ENCODE measurements around the gene STIMATE. TPM values are rescaled to one million over a fixed set of nuclear protein-coding genes. Genes with fewer than 3 reads are reported as not detected.

The STIMATE gene
- total RNA-seq, 1 experiment from 2014 or later = 15.7 TPM

- in situ Hi-C loops (cut with HindIII; ENCODE audit: low pct_unique_long_range_greater_than_20kb, low sequenced_read_pairs) = no loop called here
- no peak for DNase-seq (ENCODE audit: low read depth, low spot score)
- BruUV-seq (replicated peaks) = no TSS peak
- H3K9me3 ChIP-seq (ENCODE audit: control insufficient read depth, insufficient read depth, low read depth, low read length) = no peaks in the 10 kb centered on the region
- H3K4me3 ChIP-seq (ENCODE audit: low read depth in 2 of 2, low read length in 2 of 2) = no peak overlapping the region
- ChIA-PET CTCF (no interaction called here), POLR2A (no interaction called here)
- H3K27ac ChIP-seq (ENCODE audit: low read length) = no peak overlapping the region
- H3K4me1 ChIP-seq (ENCODE audit: control insufficient read depth, insufficient read depth, low read length) = no peaks in the 10 kb centered on the region
- H3K36me3 ChIP-seq (ENCODE audit: control insufficient read depth, insufficient read depth, low read length) = peaks cover 16% of the 10 kb centered on the region
- intact Hi-C loops (cut with micrococcal nuclease; ENCODE audit: unreplicated experiment) = no loop called here
- no peaks in the 10 kb centered on the region for H3K27me3 ChIP-seq (ENCODE audit: control insufficient read depth, insufficient read depth, low read length)
- TF ChIP-seq TCF7L2 (IDR thresholded peaks at IDR 0.05; ENCODE audit: low read depth, low read length) = no peak
- TF ChIP-seq POLR2AphosphoS5 (IDR thresholded peaks at IDR 0.05; ENCODE audit: low read depth, low read length) = no peak
- TF ChIP-seq SIN3A (IDR thresholded peaks at IDR 0.05; ENCODE audit: borderline replicate concordance, insufficient read depth, low read depth, low read length) = no peak
- TF ChIP-seq REST (IDR thresholded peaks at IDR 0.05; ENCODE audit: insufficient read depth in 1 of 2, low read depth in 2 of 2, low read length in 1 of 2) = no peak
- TF ChIP-seq CTCF (IDR thresholded peaks at IDR 0.05) = no peak
- ATAC-seq = no peak
Measured at GRCh38 chr3:52904000-52904399, 6.7 kb upstream of the STIMATE start.

- no TSS peak for BruUV-seq (replicated peaks)
- ChIA-PET POLR2A (no interaction called here), CTCF (no interaction called here)
- intact Hi-C loops (cut with micrococcal nuclease; ENCODE audit: unreplicated experiment) (no loop called here), in situ Hi-C loops (cut with HindIII; ENCODE audit: low pct_unique_long_range_greater_than_20kb, low sequenced_read_pairs) (no loop called here)
- ATAC-seq (no peak), DNase-seq (ENCODE audit: low read depth, low spot score) (no peak)
- Histone ChIP-seq H3K4me1 (ENCODE audit: control insufficient read depth, insufficient read depth, low read length) (peaks cover 33% of the 10 kb centered on the region), H3K27me3 (ENCODE audit: control insufficient read depth, insufficient read depth, low read length) (no peaks in the 10 kb centered on the region), H3K36me3 (ENCODE audit: control insufficient read depth, insufficient read depth, low read length) (no peaks in the 10 kb centered on the region; the same call in 1 of the 2 replicates), H3K27ac (ENCODE audit: low read length) (peak overlapping the region; percentile 65), H3K4me3 (ENCODE audit: low read depth in 2 of 2, low read length in 2 of 2) (peak overlapping the region; percentile 78 to 80), H3K9me3 (ENCODE audit: control insufficient read depth, insufficient read depth, low read depth, low read length) (no peaks in the 10 kb centered on the region)
- TF ChIP-seq TCF7L2 (IDR thresholded peaks at IDR 0.05; ENCODE audit: low read depth, low read length) (no peak), REST (IDR thresholded peaks at IDR 0.05; ENCODE audit: insufficient read depth in 1 of 2, low read depth in 2 of 2, low read length in 1 of 2) (no peak), CTCF (IDR thresholded peaks at IDR 0.05) (no peak), SIN3A (IDR thresholded peaks at IDR 0.05; ENCODE audit: borderline replicate concordance, insufficient read depth, low read depth, low read length) (no peak), POLR2AphosphoS5 (IDR thresholded peaks at IDR 0.05; ENCODE audit: low read depth, low read length) (no peak)
Measured at GRCh38 chr3:52896613-52897012, 735 bp downstream of the STIMATE start.

All from Panc1 (cell line).